HG03097 (cell line): Measurements from ENCODE around the gene DIP2B.

Experiments used
- ATAC-seq: cut with Tn5 transposase; IDR thresholded peaks from one replicate; pipeline ENCODE4 v1.9.1; 2021; ENCODE audit not compliant: unreplicated experiment, low FRiP score

The DIP2B gene

GRCh38 chr12:50635364-50635763, 130.6 kb downstream of the DIP2B start:
- ATAC-seq: no peak

GRCh38 chr12:50635857-50636256, 131.1 kb downstream of the DIP2B start:
- no peak for ATAC-seq

- no peak for ATAC-seq
These were observed 131.7 kb downstream of the DIP2B start for GRCh38 chr12:50636505-50636904.

GRCh38 chr12:50637870-50638481, 133.2 kb downstream of the DIP2B start:
- ATAC-seq: no peak

- ATAC-seq: no peak
These were observed 133.7 kb downstream of the DIP2B start for GRCh38 chr12:50638482-50638880.

GRCh38 chr12:50639721-50640120, 134.9 kb downstream of the DIP2B start:
- no peak for ATAC-seq

- no peak for ATAC-seq
These were observed 135.6 kb downstream of the DIP2B start for GRCh38 chr12:50640321-50640939.

- no peak for ATAC-seq
These were observed 136.8 kb downstream of the DIP2B start for GRCh38 chr12:50641566-50641965.

GRCh38 chr12:50642035-50642451, 137.3 kb downstream of the DIP2B start:
- no peak for ATAC-seq

- ATAC-seq: no peak
These were observed 138.0 kb downstream of the DIP2B start for GRCh38 chr12:50642761-50643160.

GRCh38 chr12:50647031-50647430, 142.2 kb downstream of the DIP2B start:
- no peak for ATAC-seq

- ATAC-seq: no peak
These were observed 142.7 kb downstream of the DIP2B start for GRCh38 chr12:50647479-50647878.

GRCh38 chr12:50650285-50650684, 145.5 kb downstream of the DIP2B start:
- ATAC-seq: no peak

GRCh38 chr12:50655374-50655921, 150.7 kb downstream of the DIP2B start:
- ATAC-seq: no peak

GRCh38 chr12:50659260-50659659, 154.5 kb downstream of the DIP2B start:
- ATAC-seq: no peak

- ATAC-seq: no peak
These were observed 155.1 kb downstream of the DIP2B start for GRCh38 chr12:50659690-50660424.

- no peak for ATAC-seq
These were observed 155.6 kb downstream of the DIP2B start for GRCh38 chr12:50660425-50660822.

- no peak for ATAC-seq
These were observed 156.7 kb downstream of the DIP2B start for GRCh38 chr12:50661300-50662115.

GRCh38 chr12:50662116-50662510, 157.3 kb downstream of the DIP2B start:
- no peak for ATAC-seq

- ATAC-seq: no peak
These were observed 160.4 kb downstream of the DIP2B start for GRCh38 chr12:50665170-50665569.

- no peak for ATAC-seq
These were observed 160.8 kb downstream of the DIP2B start for GRCh38 chr12:50665609-50666008.
